OCI-LY1 (cell line): Measurements from ENCODE around the gene TBC1D5.

Experiments used
- H2AFZ ChIP-seq: fragments of 200-600 bp; sonication (generic), shearing (Covaris generic); 2 replicates; pipeline ENCODE4 v1.6.0; 2014; ENCODE audit warnings: antibody characterized with exemption, mild to moderate bottlenecking, low read length
- H3F3A ChIP-seq: fragments of 200-600 bp; sonication (generic), shearing (Covaris generic); 2 replicates; pipeline ENCODE4 v1.6.0; 2014; ENCODE audit warnings: mild to moderate bottlenecking, antibody characterized with exemption, low read length, moderate library complexity; ENCODE audit not compliant: insufficient read depth
- H3K27ac ChIP-seq: fragments of 200-600 bp; sonication (generic); 2 replicates; pipeline ENCODE4 v1.5.1; 2014; ENCODE audit warnings: low read length, mixed run types, mild to moderate bottlenecking, low read depth; ENCODE audit not compliant: poor library complexity, severe bottlenecking
- H3K27me3 ChIP-seq: fragments of 200-600 bp; sonication (generic); 2 replicates; pipeline ENCODE4 v1.6.0; 2014; ENCODE audit warnings: antibody characterized with exemption, mild to moderate bottlenecking, low read length, moderate library complexity; ENCODE audit not compliant: insufficient read depth
- H3K36me3 ChIP-seq: fragments of 200-600 bp; sonication (generic); 2 replicates; pipeline ENCODE4 v1.6.1; 2014; ENCODE audit warnings: mild to moderate bottlenecking, antibody characterized with exemption, low read length, moderate library complexity, mixed read lengths; ENCODE audit not compliant: insufficient read depth
- H3K4me1 ChIP-seq: fragments of 200-600 bp; sonication (generic); 2 replicates; pipeline ENCODE4 v1.5.1; 2014; ENCODE audit warnings: mild to moderate bottlenecking, low read length, moderate library complexity; ENCODE audit not compliant: insufficient read depth, severe bottlenecking
- H3K4me2 ChIP-seq: fragments of 200-600 bp; sonication (generic), shearing (Covaris generic); 2 replicates; pipeline ENCODE4 v1.6.1; 2014; ENCODE audit warnings: low read length
- H3K4me3 ChIP-seq: fragments of 200-600 bp; sonication (generic); 2 replicates; pipeline ENCODE4 v1.5.1; 2014; ENCODE audit warnings: low read length, low read depth, mild to moderate bottlenecking, mixed read lengths; ENCODE audit not compliant: poor library complexity, severe bottlenecking
- H3K79me2 ChIP-seq: fragments of 200-600 bp; shearing (Covaris generic); 2 replicates; pipeline ENCODE4 v1.6.1; 2016; ENCODE audit warnings: mixed run types, low read length, mixed read lengths; ENCODE audit not compliant: insufficient read depth
- H3K9ac ChIP-seq: fragments of 200-600 bp; sonication (generic), shearing (Covaris generic); 2 replicates; pipeline ENCODE4 v1.6.1; 2014; ENCODE audit warnings: mild to moderate bottlenecking, low read length, mixed read lengths
- H3K9me2 ChIP-seq: fragments of 200-600 bp; sonication (generic), shearing (Covaris generic); 2 replicates; pipeline ENCODE4 v1.6.1; 2014; ENCODE audit warnings: low read depth, mild to moderate bottlenecking, low read length, mixed read lengths
- H3K9me3 ChIP-seq: fragments of 200-600 bp; shearing (Covaris generic); 2 replicates; pipeline ENCODE4 v1.6.1; 2014; ENCODE audit warnings: low read length, mixed read lengths
- H4K20me1 ChIP-seq: fragments of 200-600 bp; sonication (generic), shearing (Covaris generic); 2 replicates; pipeline ENCODE4 v1.6.0; 2016; ENCODE audit warnings: mild to moderate bottlenecking, low read length; ENCODE audit not compliant: insufficient read depth
- CTCF ChIP-seq: fragments of 200-600 bp; sonication (generic), shearing (Covaris generic); IDR thresholded peaks from 2 replicates; pipeline ENCODE4 v1.5.1; 2017; ENCODE audit warnings: mild to moderate bottlenecking, antibody characterized with exemption, low read length, moderate library complexity, mixed read lengths
- EZH2 ChIP-seq: fragments of 200-600 bp; sonication (generic), shearing (Covaris generic); IDR thresholded peaks from 2 replicates; pipeline ENCODE4 v1.8.0; 2017; ENCODE audit warnings: borderline replicate concordance, mixed run types, mild to moderate bottlenecking, antibody characterized with exemption, low read length, moderate library complexity, mixed read lengths

TBC1D5 gene

GRCh38 chr3:17233398-17233800, 509.0 kb downstream of the TBC1D5 start:
- Histone ChIP-seq H3K4me2 (no peak overlapping the region), H3K4me3 (no peak overlapping the region), H4K20me1 (no peaks in the 10 kb centered on the region), H3K36me3 (no peaks in the 10 kb centered on the region), H3K4me1 (peaks cover 24% of the 10 kb centered on the region), H3K27ac (no peak overlapping the region), H3K9me2 (no peaks in the 10 kb centered on the region), H3K9me3 (no peaks in the 10 kb centered on the region), H3K27me3 (no peaks in the 10 kb centered on the region), H3K79me2 (no peaks in the 10 kb centered on the region), H2AFZ (no peak overlapping the region), H3F3A (no peaks in the 10 kb centered on the region), H3K9ac (no peak overlapping the region)
- no peak for TF ChIP-seq EZH2
- peak; percentile 85 for TF ChIP-seq CTCF

DNA sequence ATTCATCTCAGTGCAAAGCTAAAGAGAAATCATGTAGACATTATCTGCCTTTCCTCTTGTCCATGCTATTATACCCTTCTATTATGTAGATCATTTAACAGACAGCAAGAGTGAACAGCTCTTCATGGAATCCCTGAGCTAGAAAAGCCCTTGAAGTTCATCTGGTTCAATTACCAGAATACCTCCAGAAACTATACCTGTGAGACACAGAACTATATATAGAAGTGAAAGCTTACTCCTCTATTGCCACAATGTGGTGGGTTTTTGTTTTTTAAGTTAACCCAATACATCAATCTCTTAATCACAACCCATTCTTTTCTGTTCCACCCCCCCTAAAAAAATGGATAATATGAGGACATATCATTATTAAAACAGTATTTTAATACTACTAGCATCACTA, 510.0 kb downstream of the TBC1D5 start:
- no peaks in the 10 kb centered on the region for H3K9me2 ChIP-seq
- H3K27me3 ChIP-seq: no peaks in the 10 kb centered on the region
- H2AFZ ChIP-seq: no peak overlapping the region
- no peaks in the 10 kb centered on the region for H4K20me1 ChIP-seq
- no peak overlapping the region for H3K9ac ChIP-seq
- no peak overlapping the region for H3K4me2 ChIP-seq
- no peaks in the 10 kb centered on the region for H3K79me2 ChIP-seq
- no peak overlapping the region for H3K4me3 ChIP-seq
- H3K27ac ChIP-seq: peak overlapping the region; percentile 16
- no peaks in the 10 kb centered on the region for H3K9me3 ChIP-seq
- no peaks in the 10 kb centered on the region for H3K36me3 ChIP-seq
- H3K4me1 ChIP-seq: peaks cover 24% of the 10 kb centered on the region
- TF ChIP-seq CTCF (no peak), EZH2 (no peak)
- no peaks in the 10 kb centered on the region for H3F3A ChIP-seq

GRCh38 chr3:17231537-17232261, 510.7 kb downstream of the TBC1D5 start:
- no peaks in the 10 kb centered on the region for H3K27me3 ChIP-seq
- peaks cover 24% of the 10 kb centered on the region for H3K4me1 ChIP-seq
- H3K27ac ChIP-seq: peak overlapping the region; percentile 16
- no peaks in the 10 kb centered on the region for H3K36me3 ChIP-seq
- H3K4me3 ChIP-seq: no peak overlapping the region
- H2AFZ ChIP-seq: no peak overlapping the region
- H3K79me2 ChIP-seq: no peaks in the 10 kb centered on the region
- TF ChIP-seq CTCF: no peak
- TF ChIP-seq EZH2: no peak
- H4K20me1 ChIP-seq: no peaks in the 10 kb centered on the region
- no peak overlapping the region for H3K4me2 ChIP-seq
- no peaks in the 10 kb centered on the region for H3F3A ChIP-seq
- no peaks in the 10 kb centered on the region for H3K9me3 ChIP-seq
- H3K9ac ChIP-seq: no peak overlapping the region
- no peaks in the 10 kb centered on the region for H3K9me2 ChIP-seq
